T47D (cell line): ENCODE results near the gene SUFU.

Experiments
- DNase-seq, 2 experiments: peaks; one replicate each; pipeline versions ENCODE4 v3.0.0 to v3.0.0-alpha.2; 2011 to 2012; ENCODE audit warnings: low read depth in 1 of 2, low spot score in 1 of 2
- JUND ChIP-seq: IDR thresholded peaks from 2 replicates; pipeline ENCODE4 v1.6.1; 2012; ENCODE audit warnings: low read depth
- in situ Hi-C: cut with HindIII; loops from 2 replicates; pipeline ENCODE4 v1.10.0; 2016; ENCODE audit warnings: low sequenced_read_pairs, low pct_unique_long_range_greater_than_20kb

The SUFU gene

GRCh38 chr10:102627736-102628293 is 124.0 kb downstream of the SUFU start:
- TF ChIP-seq JUND = no peak
- no peak for DNase-seq
- in situ Hi-C loops = no loop called here

- in situ Hi-C loops = no loop called here
- DNase-seq = peak in 1 of 2 experiments; percentile 35
- TF ChIP-seq JUND = no peak
Measured at GRCh38 chr10:102628451-102628911, 124.7 kb downstream of the SUFU start.

GRCh38 chr10:102629661-102630614 is 126.2 kb downstream of the SUFU start:
- in situ Hi-C loops = no loop called here
- no peak for TF ChIP-seq JUND
- DNase-seq = peak in 1 of 2 experiments; percentile 92

GRCh38 chr10:102630663-102631062 is 126.9 kb downstream of the SUFU start:
- DNase-seq = no peak
- in situ Hi-C loops = no loop called here
- TF ChIP-seq JUND = no peak

GRCh38 chr10:102631525-102632393 is 128.0 kb downstream of the SUFU start:
- in situ Hi-C loops = no loop called here
- DNase-seq = no peak
- TF ChIP-seq JUND = no peak

- no peak for TF ChIP-seq JUND
- in situ Hi-C loops = no loop called here
- DNase-seq = no peak
Measured at GRCh38 chr10:102632394-102633111, 128.8 kb downstream of the SUFU start.

- no peak for TF ChIP-seq JUND
- DNase-seq = no peak
- in situ Hi-C loops = no loop called here
Measured at GRCh38 chr10:102633287-102633686, 129.5 kb downstream of the SUFU start.

- no peak for TF ChIP-seq JUND
- in situ Hi-C loops = no loop called here
- DNase-seq = no peak
Measured at GRCh38 chr10:102633848-102634247, 130.1 kb downstream of the SUFU start.

- TF ChIP-seq JUND = no peak; the same call in 1 of the 2 replicates
- in situ Hi-C loops = no loop called here
- DNase-seq = peak in 1 of 2 experiments; percentile 77
Measured at GRCh38 chr10:102634686-102635085, 130.9 kb downstream of the SUFU start.

GRCh38 chr10:102635377-102635776 is 131.6 kb downstream of the SUFU start:
- no peak for TF ChIP-seq JUND
- DNase-seq = no peak
- in situ Hi-C loops = no loop called here

GRCh38 chr10:102639537-102639936 is 135.8 kb downstream of the SUFU start:
- in situ Hi-C loops = no loop called here
- DNase-seq = no peak
- no peak for TF ChIP-seq JUND

- TF ChIP-seq JUND = no peak
- in situ Hi-C loops = no loop called here
- no peak for DNase-seq
Measured at GRCh38 chr10:102641402-102641801, 137.6 kb downstream of the SUFU start.
